Panc1 (cell line): Measurements from ENCODE around the gene UBTD1. TPM values are rescaled to one million over a fixed set of nuclear protein-coding genes. Genes with fewer than 3 reads are reported as not detected.

Experiments
- ATAC-seq: fragments of 200-7000 bp; cut with Tn5 transposase; 2 replicates; pipeline ENCODE4 v1.9.1; 2020; ENCODE audit warnings: mild to moderate bottlenecking, moderate library complexity
- BruUV-seq: library from RNA; stranded (reverse); fragments of 400-500 nt; replicated peaks from 2 replicates; lab custom pipeline; 2021; lab: Mats Ljungman, UMichigan
- CTCF ChIA-PET: fragments of 300-600 bp; sonication (Branson Sonifier 250); formaldehyde crosslinking; loops from one replicate; lab custom pipeline; 2022; ENCODE audit warnings: antibody characterized with exemption; lab: Charles Lee
- POLR2A ChIA-PET: fragments of 300-600 bp; sonication (Branson Sonifier 250); formaldehyde crosslinking; loops from one replicate; lab custom pipeline; 2022; ENCODE audit warnings: antibody characterized with exemption; lab: Charles Lee
- DNase-seq: peaks from one replicate; pipeline ENCODE4 v3.0.0-alpha.2; 2010; ENCODE audit warnings: low read depth, low spot score
- H3K27ac ChIP-seq: 2 replicates; pipeline ENCODE4 v1.5.1; 2011; ENCODE audit warnings: mild to moderate bottlenecking, low read length, inconsistent platforms
- H3K27me3 ChIP-seq: fragments of 200-500 bp; sonication (Bioruptor generic); 2 replicates; pipeline ENCODE4 v1.6.0; 2014; ENCODE audit warnings: low read length, inconsistent platforms; ENCODE audit not compliant: control insufficient read depth, insufficient read depth
- H3K36me3 ChIP-seq: fragments of 200-500 bp; sonication (Bioruptor generic); 2 replicates; pipeline ENCODE4 v1.5.1; 2014; ENCODE audit warnings: inconsistent platforms, mild to moderate bottlenecking, low read length, moderate library complexity; ENCODE audit not compliant: control insufficient read depth, insufficient read depth
- H3K4me1 ChIP-seq: 2 replicates; pipeline ENCODE4 v1.5.1; 2011; ENCODE audit warnings: inconsistent platforms, mild to moderate bottlenecking, low read length, moderate library complexity; ENCODE audit not compliant: control insufficient read depth, insufficient read depth
- H3K4me3 ChIP-seq, 2 experiments: 2 replicates each; pipeline ENCODE4 v1.5.1; 2011 to 2012; ENCODE audit warnings: low read depth in 2 of 2, low read length in 2 of 2, mild to moderate bottlenecking in 2 of 2, inconsistent platforms in 1 of 2, moderate library complexity in 1 of 2
- H3K9me3 ChIP-seq: fragments of 200-500 bp; sonication (Bioruptor generic); 2 replicates; pipeline ENCODE4 v1.5.1; 2014; ENCODE audit warnings: low read depth, mild to moderate bottlenecking, inconsistent platforms, low read length, moderate library complexity; ENCODE audit not compliant: control insufficient read depth, insufficient read depth
- POLR2AphosphoS5 ChIP-seq: IDR thresholded peaks from 2 replicates; pipeline ENCODE4 v1.6.1; 2012; ENCODE audit warnings: mild to moderate bottlenecking, low read depth, low read length, moderate library complexity
- SIN3A ChIP-seq: IDR thresholded peaks from 2 replicates; pipeline ENCODE4 v1.6.1; 2012; ENCODE audit warnings: low read depth, mild to moderate bottlenecking, low read length, moderate library complexity, borderline replicate concordance; ENCODE audit not compliant: insufficient read depth
- TCF7L2 ChIP-seq: IDR thresholded peaks from 2 replicates; pipeline ENCODE4 v1.6.1; 2011; ENCODE audit warnings: mild to moderate bottlenecking, low read depth, low read length, inconsistent platforms
- in situ Hi-C: cut with HindIII; loops from 2 replicates; pipeline ENCODE4 v1.10.0; 2016; ENCODE audit warnings: low sequenced_read_pairs, low pct_unique_long_range_greater_than_20kb
- intact Hi-C: fragments of 100-400 bp; cut with micrococcal nuclease; formaldehyde crosslinking; loops from one replicate; pipeline ENCODE4 v1.10.0; 2022; ENCODE audit not compliant: unreplicated experiment
- total RNA-seq: library from RNA; stranded (reverse); gene quantifications from one replicate; pipeline ENCODE4 v1.2.1, GENCODE V29; 2021; ENCODE audit not compliant: unreplicated experiment
- TF ChIP-seq, protein P1 (sequence below): fragments of 450-650 bp; IDR thresholded peaks from 2 replicates; pipeline ENCODE4 v1.5.1; 2017; ENCODE audit warnings: mild to moderate bottlenecking
- TF ChIP-seq, protein P2 (sequence below), 2 experiments: IDR thresholded peaks; 2 replicates each; pipeline ENCODE4 v1.6.1; 2011 to 2012; ENCODE audit warnings: low read depth in 2 of 2, control low read depth in 1 of 2, low read length in 1 of 2, mild to moderate bottlenecking in 1 of 2, moderate library complexity in 1 of 2; ENCODE audit not compliant: insufficient read depth in 1 of 2

UBTD1 gene
- total RNA-seq, 1 experiment from 2014 or later, result 55.6 TPM

DNA sequence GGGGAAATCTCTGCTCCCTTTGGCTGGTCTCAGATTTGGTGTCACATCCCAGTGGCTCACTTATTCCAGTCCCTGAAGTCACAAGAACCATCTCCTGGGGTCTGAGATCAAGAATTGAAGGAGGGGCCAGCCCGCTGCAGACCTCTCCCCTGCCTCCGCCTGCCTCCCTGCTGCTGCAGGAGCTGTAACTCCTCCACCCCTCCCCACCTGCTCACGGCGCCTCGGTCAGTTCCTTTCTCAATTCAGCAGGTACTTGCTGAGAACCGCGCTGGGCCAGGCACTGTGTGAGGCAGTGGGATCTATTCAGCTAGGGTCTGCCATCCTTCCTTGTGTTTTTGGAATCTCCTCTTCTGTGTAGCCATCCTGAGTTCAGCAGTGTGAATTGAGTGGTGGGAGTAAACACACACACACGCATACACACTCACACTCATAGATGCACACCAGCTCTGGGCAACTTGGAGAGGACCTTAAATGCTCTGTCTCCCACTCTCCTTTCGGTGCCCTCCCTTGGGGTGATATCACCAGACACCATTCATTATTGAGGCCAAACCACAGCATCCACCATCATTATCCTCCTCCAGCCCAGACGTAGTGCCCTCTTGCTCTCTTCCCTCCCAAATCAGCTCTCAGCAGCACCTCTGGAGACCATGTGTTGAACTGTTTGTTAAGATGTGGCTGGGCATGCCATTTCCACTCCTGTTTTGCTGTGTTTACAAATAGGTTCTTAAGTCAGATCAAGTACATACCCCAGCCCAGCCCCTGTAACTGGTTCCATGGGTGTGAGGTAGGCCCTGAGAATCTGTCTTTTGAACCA, 51.8 kb downstream of the UBTD1 start:
- in situ Hi-C loops, result no loop called here
- ChIA-PET POLR2A (no interaction called here), CTCF (interaction anchor here (0.6 kb wide), 1 partner anchor 97 kb away, joined by 4 read pairs; no protein-coding TSS in a partner anchor)
- H3K27me3 ChIP-seq, result no peaks in the 10 kb centered on the region
- TF ChIP-seq, protein P1, sequence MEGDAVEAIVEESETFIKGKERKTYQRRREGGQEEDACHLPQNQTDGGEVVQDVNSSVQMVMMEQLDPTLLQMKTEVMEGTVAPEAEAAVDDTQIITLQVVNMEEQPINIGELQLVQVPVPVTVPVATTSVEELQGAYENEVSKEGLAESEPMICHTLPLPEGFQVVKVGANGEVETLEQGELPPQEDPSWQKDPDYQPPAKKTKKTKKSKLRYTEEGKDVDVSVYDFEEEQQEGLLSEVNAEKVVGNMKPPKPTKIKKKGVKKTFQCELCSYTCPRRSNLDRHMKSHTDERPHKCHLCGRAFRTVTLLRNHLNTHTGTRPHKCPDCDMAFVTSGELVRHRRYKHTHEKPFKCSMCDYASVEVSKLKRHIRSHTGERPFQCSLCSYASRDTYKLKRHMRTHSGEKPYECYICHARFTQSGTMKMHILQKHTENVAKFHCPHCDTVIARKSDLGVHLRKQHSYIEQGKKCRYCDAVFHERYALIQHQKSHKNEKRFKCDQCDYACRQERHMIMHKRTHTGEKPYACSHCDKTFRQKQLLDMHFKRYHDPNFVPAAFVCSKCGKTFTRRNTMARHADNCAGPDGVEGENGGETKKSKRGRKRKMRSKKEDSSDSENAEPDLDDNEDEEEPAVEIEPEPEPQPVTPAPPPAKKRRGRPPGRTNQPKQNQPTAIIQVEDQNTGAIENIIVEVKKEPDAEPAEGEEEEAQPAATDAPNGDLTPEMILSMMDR, result no peak
- TF ChIP-seq POLR2AphosphoS5 (no peak), TCF7L2 (no peak), SIN3A (no peak)
- TF ChIP-seq, protein P2, sequence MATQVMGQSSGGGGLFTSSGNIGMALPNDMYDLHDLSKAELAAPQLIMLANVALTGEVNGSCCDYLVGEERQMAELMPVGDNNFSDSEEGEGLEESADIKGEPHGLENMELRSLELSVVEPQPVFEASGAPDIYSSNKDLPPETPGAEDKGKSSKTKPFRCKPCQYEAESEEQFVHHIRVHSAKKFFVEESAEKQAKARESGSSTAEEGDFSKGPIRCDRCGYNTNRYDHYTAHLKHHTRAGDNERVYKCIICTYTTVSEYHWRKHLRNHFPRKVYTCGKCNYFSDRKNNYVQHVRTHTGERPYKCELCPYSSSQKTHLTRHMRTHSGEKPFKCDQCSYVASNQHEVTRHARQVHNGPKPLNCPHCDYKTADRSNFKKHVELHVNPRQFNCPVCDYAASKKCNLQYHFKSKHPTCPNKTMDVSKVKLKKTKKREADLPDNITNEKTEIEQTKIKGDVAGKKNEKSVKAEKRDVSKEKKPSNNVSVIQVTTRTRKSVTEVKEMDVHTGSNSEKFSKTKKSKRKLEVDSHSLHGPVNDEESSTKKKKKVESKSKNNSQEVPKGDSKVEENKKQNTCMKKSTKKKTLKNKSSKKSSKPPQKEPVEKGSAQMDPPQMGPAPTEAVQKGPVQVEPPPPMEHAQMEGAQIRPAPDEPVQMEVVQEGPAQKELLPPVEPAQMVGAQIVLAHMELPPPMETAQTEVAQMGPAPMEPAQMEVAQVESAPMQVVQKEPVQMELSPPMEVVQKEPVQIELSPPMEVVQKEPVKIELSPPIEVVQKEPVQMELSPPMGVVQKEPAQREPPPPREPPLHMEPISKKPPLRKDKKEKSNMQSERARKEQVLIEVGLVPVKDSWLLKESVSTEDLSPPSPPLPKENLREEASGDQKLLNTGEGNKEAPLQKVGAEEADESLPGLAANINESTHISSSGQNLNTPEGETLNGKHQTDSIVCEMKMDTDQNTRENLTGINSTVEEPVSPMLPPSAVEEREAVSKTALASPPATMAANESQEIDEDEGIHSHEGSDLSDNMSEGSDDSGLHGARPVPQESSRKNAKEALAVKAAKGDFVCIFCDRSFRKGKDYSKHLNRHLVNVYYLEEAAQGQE (IDR thresholded peaks at IDR 0.05; ENCODE audit: insufficient read depth in 1 of 2, low read depth in 2 of 2, low read length in 1 of 2), result no peak
- ATAC-seq, result no peak
- H3K36me3 ChIP-seq, result no peaks in the 10 kb centered on the region
- no peak for DNase-seq
- no peaks in the 10 kb centered on the region for H3K9me3 ChIP-seq
- no peak overlapping the region for H3K4me3 ChIP-seq
- peak overlapping the region; percentile 81 for H3K27ac ChIP-seq
- peaks cover 41% of the 10 kb centered on the region for H3K4me1 ChIP-seq
- BruUV-seq, result no TSS peak
- intact Hi-C loops, result no loop called here

DNA sequence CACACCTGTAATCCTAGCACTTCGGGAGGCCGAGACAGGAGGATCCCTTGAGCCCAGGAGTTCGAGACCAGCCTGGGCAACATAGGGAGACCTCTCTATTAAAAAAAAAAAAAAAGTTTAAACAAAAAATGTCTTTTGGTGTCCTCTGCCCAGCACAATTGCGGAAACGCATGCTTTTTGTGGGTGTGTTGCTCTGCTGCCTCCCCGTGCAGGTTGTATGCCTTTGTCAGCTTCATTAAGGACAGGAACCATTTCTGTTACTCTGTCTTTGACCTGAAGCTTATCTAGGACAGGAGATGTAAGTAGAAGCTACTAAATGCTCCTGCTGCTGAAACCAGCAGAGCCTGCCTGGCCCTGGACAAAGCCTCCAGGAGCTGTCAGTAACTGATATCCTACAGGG, 52.5 kb downstream of the UBTD1 start:
- in situ Hi-C loops, result no loop called here
- CTCF ChIA-PET, result interaction anchor here (0.6 to 0.7 kb wide), 2 partner anchors 20 to 96 kb away, joined by 4 to 5 read pairs; no protein-coding TSS in a partner anchor
- BruUV-seq, result no TSS peak

More for the DNA sequence above, 52.5 kb downstream of the UBTD1 start:
- intact Hi-C loops, result no loop called here
- POLR2A ChIA-PET, result no interaction called here
- no peaks in the 10 kb centered on the region for H3K36me3 ChIP-seq
- H3K4me1 ChIP-seq, result peaks cover 41% of the 10 kb centered on the region
- no peak for DNase-seq
- ATAC-seq, result no peak
- H3K4me3 ChIP-seq, result no peak overlapping the region
- TF ChIP-seq SIN3A (no peak), POLR2AphosphoS5 (no peak), TCF7L2 (no peak)
- TF ChIP-seq, protein P1, result no peak
- TF ChIP-seq, protein P2 (IDR thresholded peaks at IDR 0.05; ENCODE audit: insufficient read depth in 1 of 2, low read depth in 2 of 2, low read length in 1 of 2), result no peak
- no peak overlapping the region for H3K27ac ChIP-seq
- no peaks in the 10 kb centered on the region for H3K27me3 ChIP-seq
- no peaks in the 10 kb centered on the region for H3K9me3 ChIP-seq
